ENCODE results near the gene LHFPL6.

DNA sequence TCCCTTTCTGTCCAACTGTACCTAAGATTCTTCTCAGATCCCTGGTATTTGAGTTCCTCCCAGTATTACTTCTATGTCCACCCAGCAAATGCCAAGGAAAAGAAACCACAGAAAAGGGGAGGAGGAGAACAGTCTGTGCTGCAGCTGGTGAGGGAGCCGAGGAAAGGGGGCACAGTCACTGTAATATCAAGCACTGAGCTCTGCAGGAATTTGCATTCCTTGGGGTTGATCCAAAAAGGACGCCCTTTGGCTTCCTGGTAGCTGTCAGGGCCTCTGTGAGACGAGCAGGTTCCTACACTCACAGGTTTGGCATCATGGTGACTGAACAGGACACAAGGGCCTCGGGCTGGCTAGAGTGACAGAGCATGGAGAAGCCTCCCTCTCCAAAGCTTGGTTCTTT, 291.4 kb downstream of the LHFPL6 start:
- TF ChIP-seq EZH2 (IDR thresholded peaks at IDR 0.05) (no peak), EZH2phosphoT487 (IDR thresholded peaks at IDR 0.05) (no peak)
- TF ChIP-seq, protein P1, sequence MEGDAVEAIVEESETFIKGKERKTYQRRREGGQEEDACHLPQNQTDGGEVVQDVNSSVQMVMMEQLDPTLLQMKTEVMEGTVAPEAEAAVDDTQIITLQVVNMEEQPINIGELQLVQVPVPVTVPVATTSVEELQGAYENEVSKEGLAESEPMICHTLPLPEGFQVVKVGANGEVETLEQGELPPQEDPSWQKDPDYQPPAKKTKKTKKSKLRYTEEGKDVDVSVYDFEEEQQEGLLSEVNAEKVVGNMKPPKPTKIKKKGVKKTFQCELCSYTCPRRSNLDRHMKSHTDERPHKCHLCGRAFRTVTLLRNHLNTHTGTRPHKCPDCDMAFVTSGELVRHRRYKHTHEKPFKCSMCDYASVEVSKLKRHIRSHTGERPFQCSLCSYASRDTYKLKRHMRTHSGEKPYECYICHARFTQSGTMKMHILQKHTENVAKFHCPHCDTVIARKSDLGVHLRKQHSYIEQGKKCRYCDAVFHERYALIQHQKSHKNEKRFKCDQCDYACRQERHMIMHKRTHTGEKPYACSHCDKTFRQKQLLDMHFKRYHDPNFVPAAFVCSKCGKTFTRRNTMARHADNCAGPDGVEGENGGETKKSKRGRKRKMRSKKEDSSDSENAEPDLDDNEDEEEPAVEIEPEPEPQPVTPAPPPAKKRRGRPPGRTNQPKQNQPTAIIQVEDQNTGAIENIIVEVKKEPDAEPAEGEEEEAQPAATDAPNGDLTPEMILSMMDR (IDR thresholded peaks at IDR 0.05) = no peak
